Activated T-cell treated with anti-CD3 and anti-CD28 coated beads for 1 hour (primary cell): Measurements from ENCODE around the gene GSDME.

Experiments used
- DNase-seq: peaks from one replicate; pipeline ENCODE4 v3.0.0-alpha.2; 2020; ENCODE audit warnings: low read depth

Gene GSDME

DNA sequence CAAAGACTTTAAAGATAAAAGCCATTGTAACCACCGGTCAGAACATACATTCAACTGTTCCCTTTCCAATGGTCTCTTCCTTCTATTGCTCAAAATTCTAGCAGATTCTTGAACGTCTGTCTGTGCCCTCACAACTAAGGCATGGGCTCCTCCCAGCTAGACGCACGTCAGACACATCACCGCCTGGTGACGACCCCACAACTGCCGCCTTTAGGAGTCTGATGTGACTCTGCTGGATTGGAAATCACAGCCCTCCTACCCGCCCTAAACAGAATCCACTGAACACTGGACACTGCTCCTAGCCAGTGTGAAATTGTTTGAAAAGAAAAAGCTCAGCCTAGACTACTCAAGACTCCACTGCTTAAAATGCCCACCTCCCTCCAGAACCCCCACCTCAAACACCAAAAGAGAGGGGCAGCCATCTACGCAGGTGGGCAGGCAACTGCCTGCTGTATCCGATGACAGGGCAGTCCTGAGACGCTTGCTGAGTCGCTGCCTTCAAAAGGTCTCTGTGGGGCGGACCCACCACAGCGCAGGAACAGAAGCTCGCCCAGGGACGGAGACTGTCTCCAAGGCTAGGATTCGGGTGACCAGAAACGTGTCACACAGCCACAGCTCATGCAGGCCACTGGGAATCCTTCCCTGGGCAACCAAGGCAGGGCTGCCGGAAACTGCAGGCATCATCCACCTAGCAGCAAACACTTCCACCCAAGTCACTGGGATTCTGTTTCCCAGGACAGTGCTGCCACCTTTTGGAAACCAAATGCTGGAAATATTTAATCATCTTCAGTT, 34.7 kb downstream of the GSDME start:
- DNase-seq, result no peak

DNA sequence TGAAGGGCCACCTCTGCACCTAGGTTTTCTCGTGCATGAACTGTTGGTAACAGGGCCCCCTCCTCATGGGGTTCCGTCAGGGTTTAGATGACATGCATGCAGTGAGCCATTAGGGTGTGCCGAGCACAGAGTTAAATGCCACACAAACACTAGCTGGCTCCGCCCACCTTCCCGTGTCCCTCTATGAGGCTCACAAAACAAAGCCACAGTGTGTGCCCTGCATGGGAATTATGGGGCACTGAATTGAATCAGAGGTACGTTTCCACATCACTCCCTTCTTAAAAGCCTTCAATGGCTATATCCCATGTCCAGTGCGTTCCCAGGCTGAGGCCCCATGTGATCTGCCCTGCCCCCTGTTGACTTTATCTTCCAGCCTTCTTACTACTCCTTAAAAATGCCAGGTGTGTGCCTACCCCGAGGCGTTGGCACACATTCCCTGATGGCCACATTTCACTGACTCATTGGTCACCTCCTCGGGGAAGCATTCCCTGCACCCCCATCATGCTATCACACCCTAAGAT, 35.7 kb downstream of the GSDME start:
- DNase-seq, result no peak

DNA sequence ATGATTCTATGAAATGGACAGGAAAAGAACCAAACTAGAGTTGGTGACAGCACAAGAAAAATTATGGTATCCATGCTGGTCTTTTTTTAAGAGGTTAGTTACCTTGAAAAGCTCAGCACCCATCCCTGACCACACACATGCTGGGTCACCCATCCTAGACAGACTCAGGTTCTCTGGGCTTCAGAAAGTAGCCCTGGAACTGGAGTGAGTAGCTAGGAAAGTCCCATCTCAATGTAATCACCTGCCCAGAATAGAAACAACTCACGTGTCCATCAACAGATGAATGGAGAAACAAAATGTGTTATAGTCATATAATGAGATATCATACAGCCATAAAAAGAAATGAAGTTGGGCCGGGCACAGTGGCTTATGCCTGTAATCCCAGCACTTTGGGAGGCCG, 37.0 kb downstream of the GSDME start:
- DNase-seq, result no peak

DNA sequence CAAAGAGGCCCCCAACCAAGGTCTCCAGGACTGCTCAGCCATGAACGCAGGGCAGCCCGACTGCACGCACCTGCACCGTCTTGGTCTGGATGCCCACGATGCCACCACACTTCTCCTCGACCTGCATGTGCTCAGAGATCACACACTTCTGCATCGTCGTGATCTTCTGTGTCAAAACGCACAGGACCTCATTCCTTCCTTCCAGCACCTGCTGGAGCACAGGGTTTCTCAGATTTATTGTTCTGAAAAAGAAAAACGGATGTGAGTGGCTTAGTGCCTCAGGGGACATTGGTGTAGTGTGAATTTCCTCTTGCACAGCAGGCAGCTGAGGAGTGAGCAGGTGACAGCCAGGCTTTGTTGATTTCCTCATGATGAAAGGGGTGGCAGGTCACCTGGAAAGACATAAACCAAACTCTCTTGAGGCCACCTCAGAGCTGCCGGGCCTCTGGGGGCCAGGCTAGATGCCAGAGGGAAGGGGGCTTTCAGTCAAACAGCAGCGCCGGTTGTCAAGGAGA, 38.2 kb downstream of the GSDME start:
- DNase-seq, result no peak

DNA sequence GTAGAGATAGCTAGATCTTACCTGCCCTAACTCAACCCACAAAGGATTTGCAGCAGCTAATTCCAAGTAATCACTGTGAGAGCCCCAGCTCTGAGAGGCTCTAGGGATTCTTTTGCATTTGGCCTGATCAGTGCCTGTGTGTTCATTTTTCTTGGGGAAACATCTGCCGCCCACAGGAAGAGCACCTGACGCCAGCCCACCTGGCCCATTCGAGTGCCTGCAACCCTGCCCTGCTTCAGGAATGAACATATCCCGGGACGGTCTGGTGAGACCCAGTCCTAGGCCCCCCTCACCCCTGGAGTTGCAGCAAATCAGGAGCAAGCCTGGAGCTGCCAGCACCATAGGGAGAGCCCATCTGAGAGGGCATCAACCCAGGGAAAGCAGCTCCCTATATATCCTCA, 38.8 kb downstream of the GSDME start:
- DNase-seq, result no peak

DNA sequence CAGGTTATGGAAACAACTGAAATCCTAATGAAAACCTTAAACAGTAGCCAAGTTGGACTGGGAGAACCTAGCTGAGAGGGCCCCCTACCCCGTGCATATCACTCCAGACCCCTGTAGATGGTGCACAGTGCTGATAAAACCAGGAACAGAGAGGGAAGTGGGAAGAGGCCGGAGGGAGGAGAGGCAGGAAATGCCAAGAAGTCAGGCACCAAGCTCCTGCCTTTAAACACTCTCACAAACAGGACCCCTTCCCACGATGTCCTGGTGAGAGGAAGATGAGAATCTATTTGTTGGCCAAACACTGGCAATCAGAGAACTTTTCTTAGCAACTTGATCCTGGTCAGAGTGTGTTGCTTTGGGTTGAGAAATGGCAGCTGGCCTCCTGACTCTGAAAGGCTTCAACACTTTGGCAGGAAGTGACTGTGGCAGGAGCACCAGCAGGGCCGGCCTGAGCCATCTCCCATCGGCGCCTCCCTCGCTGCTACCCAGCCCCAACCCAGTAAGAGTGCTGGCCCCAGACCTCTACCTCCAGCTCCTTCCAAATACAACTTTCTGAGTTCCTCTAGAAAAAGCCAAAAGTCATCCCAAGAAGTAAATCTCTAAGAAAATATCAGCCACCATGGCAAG, 39.5 kb downstream of the GSDME start:
- no peak for DNase-seq

DNA sequence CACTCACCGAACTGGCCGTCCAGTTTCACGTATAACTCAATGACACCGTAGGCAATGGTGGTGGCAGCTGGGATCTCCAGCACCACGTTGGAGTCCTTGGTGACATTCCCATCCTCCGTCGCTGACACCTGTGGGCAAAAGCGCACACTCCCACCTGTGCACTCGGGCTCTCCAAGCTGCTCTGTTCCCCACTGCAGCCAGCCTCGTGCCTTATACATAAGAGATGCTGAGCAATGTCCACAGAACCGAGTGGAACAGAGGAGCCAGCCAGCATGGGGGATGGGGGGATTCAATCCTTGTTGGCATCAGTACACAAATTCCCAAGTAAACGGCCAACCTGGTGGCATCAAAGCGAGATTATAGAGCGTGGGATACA, 40.0 kb downstream of the GSDME start:
- no peak for DNase-seq

DNA sequence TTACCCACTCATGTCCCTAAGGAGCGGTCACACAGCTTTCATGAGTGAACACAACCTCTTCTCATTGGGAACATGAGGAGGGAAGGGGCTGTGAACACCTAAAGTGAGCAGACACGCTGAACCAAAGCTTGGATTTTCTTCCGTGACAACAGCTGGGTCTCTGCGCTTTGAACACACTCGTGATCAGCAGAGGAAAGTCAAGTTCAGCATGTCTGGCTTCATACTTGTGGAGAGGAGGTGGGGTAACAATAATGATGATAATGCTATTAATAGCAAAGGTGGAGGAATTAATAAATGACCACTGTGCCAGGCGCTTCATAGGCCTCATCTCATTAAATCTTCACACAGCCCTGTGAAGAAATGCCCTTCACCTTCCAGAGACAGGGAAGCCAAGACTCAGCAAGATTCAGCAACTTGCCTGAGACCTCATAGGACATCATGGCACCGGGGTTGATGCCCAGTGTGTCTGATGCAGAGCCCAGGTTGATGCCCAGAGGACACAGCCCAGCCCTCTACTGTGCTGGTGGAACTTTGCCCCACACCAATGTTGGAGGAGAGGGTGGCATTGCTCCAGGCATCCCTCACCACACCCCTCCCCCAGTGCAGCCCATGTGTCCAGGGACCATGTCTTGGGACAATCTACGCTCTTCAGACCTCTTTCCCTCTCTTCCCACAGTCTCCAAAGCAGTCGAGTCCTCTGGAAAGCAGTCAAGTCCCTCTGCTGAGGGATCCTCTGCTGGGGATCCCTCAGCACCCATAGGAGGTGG, 40.6 kb downstream of the GSDME start:
- no peak for DNase-seq

DNA sequence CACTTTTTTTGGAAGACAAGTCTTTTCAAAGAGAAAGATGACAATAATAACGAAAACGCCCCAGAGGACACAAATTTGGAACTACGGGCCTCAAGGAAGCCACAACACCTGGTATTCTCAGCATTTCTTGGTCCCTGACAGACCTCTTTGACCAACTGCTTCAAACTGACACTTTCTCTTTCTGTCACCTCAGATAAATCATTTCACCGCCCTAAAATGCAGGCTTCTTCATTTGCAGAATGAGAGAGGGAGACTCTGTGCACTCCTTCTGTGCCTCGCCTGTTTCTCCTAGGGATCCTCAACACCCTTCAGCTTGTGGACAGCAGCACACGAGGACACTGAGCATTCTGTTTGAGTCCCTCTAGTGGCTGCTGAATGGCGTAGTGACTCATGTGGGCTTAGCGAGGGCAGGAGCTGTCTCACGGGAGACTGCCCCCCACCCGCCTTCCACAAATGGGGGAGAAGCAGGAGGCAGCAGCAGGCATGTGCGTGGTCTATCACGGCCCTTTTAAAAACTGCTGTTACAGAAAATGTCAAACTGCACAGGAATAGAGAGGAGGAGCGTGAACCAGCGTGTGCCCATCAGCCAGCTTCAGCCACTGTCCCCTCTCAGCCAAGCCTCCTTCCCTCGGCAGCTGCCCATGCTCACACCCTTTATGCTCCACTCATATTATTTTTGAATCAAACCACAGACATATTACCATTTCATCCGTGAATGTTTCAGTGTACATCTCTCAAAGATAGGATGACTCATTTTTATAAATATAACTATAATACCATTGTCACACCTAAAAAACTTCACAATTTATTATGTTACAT, 41.4 kb downstream of the GSDME start:
- DNase-seq, result no peak

DNA sequence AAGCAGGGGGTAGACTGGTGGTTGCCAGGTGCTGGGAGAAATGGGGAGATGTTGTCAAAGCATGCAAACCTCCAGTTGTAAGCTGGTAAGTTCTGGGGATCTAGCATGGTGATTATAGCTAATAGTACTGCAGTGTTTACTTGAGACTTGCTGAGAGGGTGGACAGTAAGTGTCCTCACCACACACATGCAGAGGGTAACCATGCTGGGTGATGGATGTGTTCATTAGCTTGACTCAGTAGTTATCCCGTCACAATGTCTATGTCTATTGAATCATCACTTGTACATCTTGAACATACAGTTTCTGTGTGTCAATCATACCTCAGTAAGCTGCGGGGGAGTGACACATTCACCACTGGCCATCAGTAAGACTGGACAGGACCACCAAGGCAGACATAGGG, 42.1 kb downstream of the GSDME start:
- no peak for DNase-seq

DNA sequence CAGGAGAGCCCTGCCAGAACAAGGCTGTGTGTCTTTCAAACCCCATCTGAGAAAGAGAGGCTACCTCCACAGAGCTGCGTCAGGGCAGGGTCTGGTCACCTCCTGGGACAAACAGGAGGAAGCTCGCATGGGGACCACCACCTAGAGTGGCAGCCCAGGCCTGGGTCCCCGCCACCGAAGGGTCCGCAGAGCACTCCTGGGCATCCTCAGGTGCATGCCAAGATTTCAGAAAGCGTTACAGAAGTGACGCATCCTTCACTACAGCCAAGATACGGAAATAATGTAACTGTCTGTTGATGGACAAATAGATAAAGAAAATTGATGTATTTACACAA, 42.6 kb downstream of the GSDME start:
- DNase-seq, result no peak

DNA sequence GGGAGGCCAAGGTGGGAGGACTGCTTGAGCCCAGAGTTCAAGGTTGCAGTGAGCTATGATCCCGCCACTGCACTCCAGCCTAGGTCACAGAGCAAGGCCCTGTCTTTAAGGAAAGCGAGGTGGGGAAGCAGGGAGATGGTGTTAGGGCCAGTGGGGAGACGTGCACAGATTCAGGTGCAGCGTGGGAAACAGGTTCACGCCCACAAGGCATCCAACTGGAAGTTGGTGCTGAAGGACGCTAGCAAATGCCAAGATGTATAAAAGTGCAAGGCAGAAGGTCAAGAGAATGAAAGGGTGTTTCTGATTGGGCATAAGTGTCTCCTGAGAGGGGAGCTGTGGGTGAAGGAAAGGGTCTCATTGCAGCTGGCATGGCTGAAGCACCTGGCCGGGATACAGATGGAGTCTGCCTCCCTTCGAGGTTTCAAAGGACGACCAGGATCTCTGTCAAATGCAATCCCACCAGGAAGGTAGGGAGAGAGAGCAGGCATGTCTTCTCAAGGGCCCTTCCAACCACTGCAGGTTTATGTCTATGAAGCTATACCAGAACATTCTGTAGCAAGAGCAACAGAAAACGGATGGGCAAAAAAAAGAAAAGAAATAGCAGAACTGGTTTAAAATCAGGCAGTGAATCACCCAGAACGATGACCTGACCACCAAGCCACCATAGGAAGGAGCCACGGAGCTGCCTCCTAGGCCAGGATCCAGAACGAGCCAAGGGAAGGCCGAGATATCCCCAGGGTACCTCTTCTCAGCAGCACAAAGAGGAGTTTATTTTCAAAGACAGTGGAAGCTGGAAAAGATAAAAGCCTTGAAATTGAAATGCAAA, 43.2 kb downstream of the GSDME start:
- DNase-seq, result no peak

DNA sequence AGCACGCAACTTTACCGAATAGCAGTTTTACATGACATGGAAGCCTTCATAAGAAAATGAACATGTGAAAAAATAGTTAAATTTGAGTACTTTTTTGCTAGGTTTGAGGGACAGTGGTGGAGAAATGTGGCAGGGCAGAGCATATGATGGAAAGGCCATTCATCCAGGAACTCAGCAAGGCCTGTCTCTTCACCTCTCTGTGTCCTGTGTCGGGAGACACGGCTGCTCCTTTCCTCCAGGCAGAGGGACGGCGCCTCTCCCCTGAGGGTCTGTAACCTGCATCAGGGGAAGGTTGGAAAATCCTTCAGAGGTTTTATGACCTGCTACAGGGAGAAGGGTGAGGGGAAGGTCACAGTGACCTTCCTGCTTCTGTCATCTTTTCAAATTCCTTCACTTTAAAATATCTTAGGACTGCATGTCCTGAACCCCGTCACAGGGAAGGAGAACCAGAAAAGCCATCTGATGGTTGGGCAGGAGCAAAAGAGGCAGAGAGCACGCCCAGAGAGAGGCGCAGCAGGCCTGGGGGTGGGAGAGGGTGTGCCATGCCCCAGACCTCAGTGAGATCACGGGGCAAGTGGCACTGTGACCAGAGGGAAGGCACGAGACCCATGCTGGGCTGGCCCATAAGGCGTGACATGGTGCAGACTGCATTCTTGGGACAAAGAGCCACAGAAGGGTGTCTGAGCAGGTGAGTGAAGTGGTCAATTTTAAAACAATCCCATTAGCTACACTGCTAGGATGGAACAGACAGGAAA, 44.0 kb downstream of the GSDME start:
- no peak for DNase-seq

DNA sequence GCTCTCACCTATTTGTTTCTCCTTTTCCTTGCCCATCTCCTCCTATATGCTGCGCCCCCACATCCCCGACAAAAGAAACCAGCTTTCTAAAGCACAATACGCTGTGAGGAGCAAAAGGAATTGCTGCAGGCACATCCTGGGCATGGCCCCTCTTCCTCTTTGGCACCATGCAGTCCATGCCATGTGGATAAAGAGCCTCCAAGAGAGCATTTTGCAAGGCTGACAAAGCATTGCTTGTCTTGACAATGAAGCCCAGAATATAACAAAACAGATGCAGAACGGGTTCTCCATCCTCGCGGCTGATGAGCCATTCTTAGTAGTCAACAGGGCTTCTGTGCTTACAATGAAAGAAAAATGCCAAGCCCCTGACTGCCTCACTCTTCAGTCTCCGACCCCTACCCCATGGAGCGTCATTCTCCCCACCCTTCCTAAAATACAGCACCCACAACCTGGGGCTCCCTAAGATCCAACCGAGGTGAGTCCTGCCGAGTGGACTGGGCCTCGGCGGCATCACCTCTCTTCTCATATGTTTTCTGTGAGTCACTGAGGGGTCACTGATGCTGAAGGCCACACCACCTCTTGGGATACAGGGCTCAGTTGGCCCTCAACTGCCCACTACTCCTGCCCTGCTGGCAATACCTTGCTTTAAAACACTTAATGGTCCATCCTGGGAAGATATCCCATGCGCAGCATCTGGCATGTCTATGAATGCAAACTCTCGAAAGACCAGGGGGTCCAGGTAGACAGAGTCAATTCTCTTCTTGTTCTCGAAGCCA, 47.5 kb downstream of the GSDME start:
- no peak for DNase-seq

DNA sequence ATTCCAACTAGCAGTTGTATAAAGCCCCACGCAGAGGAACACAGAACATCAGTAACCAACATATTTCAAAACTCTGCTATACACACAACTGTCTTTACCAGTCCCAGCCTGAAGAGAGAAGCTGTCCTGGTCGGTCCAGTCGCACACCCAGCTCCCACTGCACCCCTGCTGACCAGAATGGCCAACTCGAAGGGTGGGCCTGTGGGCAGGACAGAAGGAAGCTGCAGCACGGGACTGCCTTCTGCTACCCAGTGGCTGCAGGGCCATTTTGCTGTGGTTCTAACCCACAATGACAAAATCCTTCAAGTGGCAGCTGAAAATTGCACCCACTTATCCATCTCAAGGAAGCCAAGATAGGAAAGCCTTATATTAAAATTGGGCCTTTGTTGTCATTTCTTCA, 48.2 kb downstream of the GSDME start:
- DNase-seq, result no peak

DNA sequence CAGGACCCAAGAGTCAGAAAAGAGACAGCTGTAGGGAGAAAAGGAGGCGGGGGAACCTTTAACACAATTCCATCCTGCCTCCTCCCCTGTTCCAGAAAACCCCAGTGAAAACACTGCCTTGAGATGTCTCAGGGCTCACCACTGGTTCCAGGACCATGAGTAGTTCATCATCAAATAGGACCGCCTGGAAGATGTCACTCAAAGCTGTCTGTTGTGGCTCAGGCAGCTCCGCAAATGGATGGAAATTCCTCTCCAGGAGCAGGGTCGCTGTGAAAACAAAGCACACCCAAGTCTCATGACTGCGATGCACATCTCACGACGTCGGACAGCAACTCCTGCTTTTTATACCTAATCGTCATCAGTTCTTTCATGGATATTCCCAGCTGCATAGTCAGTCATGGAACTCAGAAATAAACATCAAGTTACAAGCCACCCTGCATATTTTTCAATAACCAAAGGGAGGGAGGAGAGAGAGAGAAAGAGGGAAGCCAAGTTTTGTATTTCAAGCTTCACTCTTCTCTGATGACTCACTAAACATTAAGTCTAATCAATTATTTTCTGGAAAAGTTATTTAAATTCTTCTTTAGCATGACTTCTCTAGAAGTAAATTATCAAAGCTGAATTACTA, 49.2 kb downstream of the GSDME start:
- no peak for DNase-seq

DNA sequence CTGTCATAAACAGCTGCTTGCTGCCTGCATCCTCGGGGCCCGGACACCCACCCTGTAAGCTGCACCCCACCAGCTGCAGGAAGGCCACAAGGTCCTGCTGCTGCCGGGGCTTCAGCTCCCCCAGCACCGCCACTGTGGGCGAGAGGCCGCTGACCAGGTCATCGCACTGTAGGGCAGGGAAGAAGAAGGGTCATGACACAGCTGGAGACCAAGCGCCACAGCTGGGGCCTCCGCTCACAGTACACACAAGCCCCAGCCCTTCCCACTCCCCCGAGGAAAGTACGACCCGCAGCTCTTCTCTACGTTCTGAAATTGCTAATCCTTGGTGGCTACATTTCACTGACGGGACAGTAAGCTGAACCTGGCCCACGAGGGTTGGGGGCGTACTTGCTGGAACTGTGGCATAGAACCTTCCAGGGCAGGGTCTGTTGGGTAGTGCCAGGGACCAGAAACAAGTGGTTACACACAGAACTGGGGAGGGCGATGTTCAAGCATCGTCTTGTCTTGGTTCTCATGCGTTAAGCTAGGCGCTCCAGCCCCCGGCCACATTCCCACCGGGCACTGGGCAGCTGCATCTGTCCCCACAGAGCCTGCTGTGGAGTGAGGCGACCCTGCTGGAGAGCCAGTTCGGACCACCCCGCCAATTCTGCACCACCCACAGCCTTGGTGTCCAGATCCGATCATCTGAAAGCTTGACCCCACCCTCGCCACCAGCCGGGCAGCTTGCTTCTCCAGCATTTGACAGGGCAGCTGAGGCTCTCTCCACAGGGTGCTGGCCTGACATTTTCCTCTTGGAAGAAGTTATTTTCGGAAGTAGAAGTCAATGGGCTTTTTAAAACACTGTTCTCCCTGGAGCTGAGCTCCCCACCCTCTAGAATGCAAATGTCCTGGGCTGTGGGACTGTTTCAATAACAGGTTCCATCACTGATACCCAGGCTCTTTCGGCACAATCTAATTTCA, 50.8 kb downstream of the GSDME start:
- DNase-seq, result no peak

DNA sequence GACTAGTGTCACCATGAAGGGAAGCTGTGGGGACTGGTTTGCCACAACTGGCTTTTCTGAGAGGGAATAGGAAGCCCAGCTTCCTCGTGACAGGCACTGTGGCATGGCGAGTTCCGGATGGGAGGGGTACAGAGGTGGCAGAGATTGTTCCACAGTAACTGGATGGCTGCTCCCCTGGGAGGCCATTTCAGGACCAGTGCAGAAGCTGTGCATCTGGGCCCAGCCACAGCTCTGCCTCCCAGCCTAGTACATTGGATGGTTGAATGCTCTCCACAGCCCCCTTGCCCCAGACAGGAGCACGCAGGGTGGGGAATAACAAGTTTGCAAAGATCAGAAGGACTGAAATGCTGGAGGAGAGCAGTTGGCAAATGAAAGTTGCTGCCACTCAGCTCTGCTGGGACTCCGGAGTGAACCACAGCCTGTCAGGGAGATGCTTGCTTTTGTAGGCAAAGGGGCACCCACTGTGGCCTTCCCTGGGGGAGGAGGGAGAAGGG, 51.8 kb downstream of the GSDME start:
- no peak for DNase-seq
